HG02840 (cell line): ENCODE measurements around the gene KRT7.

ENCODE experiments used
- ATAC-seq: cut with Tn5 transposase; IDR thresholded peaks from one replicate; pipeline ENCODE4 v1.9.1; 2021; ENCODE audit warnings: mild to moderate bottlenecking, moderate library complexity, moderate number of reproducible peaks; ENCODE audit not compliant: unreplicated experiment, low FRiP score

The KRT7 gene

DNA sequence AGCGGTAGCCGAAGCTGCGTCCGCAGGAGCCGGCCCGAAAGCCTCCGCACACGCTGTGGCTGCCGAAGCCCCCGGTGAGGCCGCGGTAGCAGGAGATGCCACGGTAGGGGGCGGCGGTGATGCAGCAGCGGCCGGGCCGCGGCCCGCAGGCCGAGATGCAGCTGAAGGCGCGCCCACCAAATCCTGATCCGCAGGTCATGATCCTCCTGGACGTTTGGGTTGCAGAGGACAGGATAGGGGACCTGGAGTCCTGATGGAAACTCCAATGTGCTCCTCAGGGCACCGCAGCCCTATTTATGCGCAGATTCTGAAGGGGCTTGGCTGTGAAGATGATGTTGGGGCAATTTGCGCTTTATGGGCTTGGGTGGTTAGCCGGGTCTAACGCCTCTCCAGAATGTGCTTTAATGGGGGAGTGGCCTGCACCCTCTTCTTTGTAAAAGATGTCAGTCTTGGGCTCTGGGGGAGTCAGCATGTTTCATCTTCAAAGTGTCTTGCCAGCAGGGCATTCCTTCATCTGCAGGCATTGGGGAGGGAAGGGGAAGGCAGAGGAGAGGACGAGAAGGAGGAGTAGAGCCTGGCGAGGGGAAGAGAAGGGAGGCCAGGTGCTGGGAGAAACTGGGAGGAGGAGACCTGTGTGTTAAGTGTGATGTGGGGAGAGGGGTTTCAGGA lies 58.4 kb downstream of the KRT7 start, which contains the start of gene KRT81:
Gene KRT81, minus strand, starts transcription at position 268 of the 669 bp plus-strand sequence. Its CDS starts 69 bp downstream, at position 199.
- ATAC-seq = no peak

DNA sequence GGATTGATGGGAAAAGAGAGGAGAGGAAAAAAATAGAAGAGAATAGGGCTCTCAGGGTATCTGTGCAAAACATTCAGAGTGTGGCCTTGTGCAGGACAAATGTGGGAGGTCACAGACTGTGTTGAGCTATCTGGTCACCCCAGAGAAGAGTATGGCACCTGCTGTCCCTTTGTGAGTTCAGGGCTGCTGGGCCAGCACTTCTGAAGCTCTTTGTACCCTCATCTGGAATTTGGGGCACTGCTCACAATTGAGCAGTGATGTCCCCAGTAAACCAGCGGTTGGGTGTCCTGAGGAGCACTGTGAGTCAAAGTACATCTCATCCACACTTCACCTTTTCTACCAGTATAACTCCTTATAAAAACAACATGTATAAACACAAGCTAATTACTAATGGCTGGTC lies 60.9 kb downstream of the KRT7 start:
- no peak for ATAC-seq

DNA sequence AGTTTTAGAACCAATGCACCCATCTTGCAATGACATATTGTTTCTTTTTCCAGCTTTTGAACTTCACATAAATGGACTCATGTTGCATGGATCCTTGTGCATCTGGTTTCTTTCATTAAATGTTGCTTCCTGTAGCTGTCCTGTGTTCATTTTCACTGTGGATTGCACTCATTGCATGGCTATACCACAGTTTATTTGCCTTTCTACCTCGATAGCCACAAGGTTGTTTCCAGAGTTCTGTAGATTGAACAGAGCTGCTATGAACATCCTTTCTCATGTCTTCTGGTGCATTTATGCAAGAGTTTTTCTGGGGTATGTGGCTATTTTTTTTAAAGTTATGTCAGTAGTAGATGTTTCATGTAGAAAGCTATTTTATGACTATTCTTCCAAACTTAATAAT lies 61.8 kb downstream of the KRT7 start:
- ATAC-seq = no peak

DNA sequence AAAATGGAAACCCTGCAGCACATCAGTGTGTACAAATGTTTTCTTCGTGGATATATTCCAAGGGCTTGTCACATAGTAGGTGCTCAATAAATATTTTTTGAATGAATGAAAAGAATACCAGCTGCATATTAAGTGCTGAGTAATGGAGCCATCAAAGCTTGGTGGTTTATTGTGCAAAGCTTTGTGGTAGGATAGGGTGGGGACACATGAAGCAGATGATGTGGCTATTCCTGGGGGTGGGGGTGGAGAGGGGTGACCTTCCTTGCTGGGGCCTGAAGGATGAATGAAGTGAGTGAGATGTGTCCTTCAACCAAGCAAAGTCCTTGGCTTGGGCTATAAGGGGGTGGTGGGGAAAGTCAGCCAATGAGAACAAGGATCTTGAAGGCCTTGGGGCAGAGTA lies 62.6 kb downstream of the KRT7 start:
- ATAC-seq = no peak

DNA sequence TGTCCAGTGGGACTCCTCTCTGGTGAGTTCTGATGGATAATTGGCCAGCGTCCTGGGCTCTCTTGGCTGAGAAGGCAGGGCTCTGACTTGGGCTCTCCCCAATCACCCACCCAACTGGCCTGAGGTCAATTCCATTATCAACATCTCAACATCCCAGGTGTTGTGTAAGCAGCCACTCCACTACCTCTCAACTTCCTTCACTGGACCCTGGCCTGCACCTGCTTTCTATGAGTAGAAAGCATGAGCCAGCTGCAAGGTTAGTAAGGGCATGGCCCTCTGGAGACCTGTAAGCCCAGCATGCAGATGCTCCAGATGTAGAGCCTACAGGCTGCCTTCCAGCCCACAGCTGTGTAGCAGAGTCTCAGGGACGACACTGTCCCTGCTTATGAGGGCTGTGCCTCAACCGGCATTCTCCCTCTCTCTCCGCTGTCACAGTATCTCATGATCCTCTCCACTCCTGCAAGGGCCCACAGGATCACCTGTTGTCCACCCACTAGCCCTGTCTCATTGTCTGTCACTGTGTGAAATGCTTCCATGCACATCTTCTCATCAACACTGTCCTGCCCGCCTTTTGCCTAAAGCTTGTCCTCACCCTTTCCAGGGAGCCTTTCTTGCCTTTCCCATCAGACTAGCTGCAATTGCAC lies 63.7 kb downstream of the KRT7 start:
- ATAC-seq = no peak
